Measurements from ENCODE around the gene MSRB2.

MSRB2 gene

DNA sequence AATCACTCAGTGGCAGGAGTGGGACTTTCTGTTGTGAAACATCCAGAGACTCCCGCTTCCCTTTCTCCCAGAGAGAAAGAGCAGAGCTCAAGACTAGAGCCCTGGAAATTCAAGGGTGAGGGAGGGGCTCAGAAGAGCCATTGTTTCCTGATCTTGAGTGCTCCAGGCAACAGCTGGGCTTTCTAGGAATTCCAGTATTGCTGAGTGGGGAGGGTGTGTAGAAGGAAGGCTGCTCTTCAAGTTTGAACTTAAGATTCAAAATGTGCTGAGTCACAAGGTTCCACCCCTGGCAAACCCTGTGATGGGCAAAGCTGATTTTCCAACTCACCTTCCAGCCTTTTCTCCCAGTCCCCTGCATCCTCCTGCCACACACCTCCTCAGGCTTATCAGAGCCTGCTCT, 42.3 kb upstream of the MSRB2 start:
- TF ChIP-seq, protein P1, sequence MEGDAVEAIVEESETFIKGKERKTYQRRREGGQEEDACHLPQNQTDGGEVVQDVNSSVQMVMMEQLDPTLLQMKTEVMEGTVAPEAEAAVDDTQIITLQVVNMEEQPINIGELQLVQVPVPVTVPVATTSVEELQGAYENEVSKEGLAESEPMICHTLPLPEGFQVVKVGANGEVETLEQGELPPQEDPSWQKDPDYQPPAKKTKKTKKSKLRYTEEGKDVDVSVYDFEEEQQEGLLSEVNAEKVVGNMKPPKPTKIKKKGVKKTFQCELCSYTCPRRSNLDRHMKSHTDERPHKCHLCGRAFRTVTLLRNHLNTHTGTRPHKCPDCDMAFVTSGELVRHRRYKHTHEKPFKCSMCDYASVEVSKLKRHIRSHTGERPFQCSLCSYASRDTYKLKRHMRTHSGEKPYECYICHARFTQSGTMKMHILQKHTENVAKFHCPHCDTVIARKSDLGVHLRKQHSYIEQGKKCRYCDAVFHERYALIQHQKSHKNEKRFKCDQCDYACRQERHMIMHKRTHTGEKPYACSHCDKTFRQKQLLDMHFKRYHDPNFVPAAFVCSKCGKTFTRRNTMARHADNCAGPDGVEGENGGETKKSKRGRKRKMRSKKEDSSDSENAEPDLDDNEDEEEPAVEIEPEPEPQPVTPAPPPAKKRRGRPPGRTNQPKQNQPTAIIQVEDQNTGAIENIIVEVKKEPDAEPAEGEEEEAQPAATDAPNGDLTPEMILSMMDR (IDR thresholded peaks at IDR 0.05; ENCODE audit: borderline replicate concordance, insufficient read depth, low read depth, low read length) = no peak
- no peak overlapping the region for H3K4me3 ChIP-seq (ENCODE audit: low read depth, low read length)

DNA sequence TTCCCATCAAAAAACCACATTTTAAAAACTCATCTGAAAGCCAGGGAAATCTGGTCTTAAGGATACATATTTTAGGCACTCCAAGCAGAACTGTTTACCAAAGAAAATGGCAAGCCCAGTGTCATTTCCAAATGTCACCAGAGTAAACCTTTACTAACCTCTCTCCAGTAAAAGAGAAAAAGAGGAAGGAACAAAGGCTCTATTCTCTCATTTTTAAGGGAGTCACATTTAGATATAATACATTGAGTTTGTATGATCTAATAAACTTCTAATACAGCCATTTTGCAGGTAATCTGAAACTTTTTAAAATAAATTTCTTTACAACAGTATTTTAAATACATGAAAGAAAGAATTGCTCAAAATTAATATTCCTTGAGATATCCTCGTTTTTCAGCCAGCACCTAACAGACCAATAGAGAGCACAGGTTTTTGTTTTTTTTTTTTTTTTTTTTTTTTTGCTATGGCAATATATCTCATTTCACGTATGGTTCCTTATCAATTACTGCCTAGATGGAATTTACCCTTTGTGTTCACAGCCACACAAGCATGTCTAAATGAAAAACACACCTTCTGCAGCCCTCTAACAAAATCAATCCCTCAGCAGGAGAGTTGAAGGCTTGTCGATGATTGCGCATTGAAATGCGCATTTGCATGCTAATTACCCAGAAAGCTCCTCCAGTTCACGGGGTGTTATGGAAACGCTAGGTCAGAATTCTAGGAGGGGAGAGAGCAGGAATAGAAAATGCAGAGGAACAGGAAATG, 39.8 kb upstream of the MSRB2 start:
- TF ChIP-seq, protein P1 (IDR thresholded peaks at IDR 0.05; ENCODE audit: borderline replicate concordance, insufficient read depth, low read depth, low read length) = no peak
- no peak overlapping the region for H3K4me3 ChIP-seq (ENCODE audit: low read depth, low read length)

DNA sequence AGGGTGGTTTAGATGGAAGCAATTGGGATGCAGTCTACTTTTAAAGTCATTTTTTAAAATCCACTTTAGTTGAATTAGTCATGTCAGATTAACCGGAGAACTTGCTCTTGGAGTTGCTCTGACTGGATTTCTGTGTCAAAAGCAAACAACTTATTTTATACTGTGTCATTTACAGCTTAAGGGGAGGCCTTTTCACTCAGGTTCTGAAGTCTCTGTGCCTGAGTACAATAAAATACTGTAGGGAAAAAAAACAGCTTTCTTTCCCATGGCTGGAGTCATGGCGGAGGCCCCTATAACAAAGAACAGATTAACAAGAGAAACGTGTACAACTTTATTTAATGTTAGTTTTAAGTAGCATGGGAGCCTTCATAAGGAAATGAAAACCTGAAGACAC, 39.2 kb upstream of the MSRB2 start:
- H3K4me3 ChIP-seq (ENCODE audit: low read depth, low read length) = no peak overlapping the region
- TF ChIP-seq, protein P1 (IDR thresholded peaks at IDR 0.05; ENCODE audit: borderline replicate concordance, insufficient read depth, low read depth, low read length) = no peak

DNA sequence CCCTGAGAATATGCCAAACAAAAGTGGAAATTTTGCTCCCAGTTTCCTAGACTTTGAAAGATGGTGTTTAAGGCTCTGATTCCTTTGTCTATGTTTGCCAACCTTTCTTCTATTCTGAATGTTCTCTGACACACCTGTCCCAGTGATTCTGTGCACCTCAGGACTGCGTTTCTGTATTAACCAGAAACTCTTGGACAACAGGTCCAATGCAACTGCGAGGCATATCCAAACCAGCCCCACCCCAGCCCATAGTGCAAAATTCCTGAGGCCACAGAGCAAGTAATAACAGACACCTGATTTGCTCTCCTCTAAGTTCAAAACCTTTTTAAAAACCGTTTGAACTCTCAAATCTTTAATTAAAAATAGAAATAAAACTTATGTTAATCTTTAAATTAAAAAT, 37.0 kb upstream of the MSRB2 start:
- TF ChIP-seq, protein P1 (IDR thresholded peaks at IDR 0.05; ENCODE audit: borderline replicate concordance, insufficient read depth, low read depth, low read length) = no peak
- H3K4me3 ChIP-seq (ENCODE audit: low read depth, low read length) = no peak overlapping the region

DNA sequence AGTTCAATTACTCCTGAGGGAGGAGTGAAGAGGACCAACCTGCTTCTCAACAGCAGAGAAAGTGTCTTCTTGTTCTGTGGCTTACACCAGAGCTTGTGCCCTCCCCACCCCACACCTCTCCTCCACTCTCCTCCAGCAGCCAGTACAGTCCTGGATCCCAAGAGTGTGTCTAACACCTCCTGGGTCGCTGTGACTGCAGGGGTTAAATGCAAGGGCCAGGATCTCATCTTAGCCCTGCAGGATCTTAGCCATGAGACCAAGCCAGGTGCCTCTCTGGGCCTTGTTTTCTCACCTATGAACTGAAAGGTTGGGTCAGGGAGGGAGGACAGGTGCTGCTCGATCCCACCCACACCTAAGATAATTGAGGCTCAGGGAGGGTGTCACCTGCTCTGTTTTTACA, 34.5 kb upstream of the MSRB2 start:
- TF ChIP-seq, protein P1 (IDR thresholded peaks at IDR 0.05; ENCODE audit: borderline replicate concordance, insufficient read depth, low read depth, low read length) = no peak

DNA sequence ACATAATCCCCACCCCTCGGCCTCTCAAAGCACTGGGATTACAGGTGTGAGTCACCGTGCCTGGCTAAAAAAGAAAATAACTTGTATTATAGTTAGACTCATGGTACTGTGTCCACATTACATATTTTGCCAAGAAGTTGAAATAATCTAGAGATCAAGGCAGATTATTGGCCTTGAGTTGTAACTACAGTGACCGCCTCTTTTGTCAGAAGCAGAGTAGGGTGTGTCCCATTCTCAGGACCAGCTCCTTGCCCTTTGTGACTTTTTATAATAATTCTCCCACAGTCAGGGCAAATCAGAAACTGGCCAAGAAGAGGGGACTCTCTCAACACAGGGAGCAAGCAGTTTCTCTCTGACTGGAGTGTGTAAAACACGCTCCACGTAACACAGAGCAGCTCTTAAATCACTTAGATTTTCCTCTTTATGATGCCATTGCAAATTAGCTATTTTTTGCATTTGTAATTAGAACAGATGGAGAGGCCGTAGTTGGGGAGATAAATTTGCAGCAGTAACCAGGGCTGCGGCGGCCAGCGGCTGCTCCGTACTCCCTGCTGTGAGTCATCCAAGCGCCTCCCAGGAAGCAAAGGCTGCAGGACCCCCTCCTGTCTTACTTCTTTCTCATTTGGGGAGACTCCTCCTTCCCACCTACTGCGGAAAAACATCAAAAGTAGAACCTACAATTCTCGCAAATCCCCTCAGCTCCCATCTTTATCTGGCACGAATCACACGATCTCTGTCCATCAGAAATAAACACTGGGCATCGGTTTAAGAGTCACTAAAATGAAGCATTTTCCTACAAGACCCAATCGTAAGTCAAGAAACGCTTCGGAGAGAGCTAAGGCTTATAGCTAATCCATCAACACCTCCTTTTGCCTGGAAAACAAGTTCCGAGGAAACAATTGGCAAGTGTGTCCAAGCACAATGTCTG, 32.1 kb upstream of the MSRB2 start:
- H3K4me3 ChIP-seq (ENCODE audit: low read depth, low read length) = no peak overlapping the region
- TF ChIP-seq, protein P1 (IDR thresholded peaks at IDR 0.05; ENCODE audit: borderline replicate concordance, insufficient read depth, low read depth, low read length) = no peak

More for the DNA sequence above, 34.5 kb upstream of the MSRB2 start:
- H3K4me3 ChIP-seq (ENCODE audit: low read depth, low read length) = no peak overlapping the region

Data from GM12875 (cell line).